OCI-LY3 (cell line): ENCODE data around the gene SEMA6A.

Experiments
- CTCF ChIP-seq: fragments of 200-600, 300-600 bp; sonication (generic); IDR thresholded peaks from 2 replicates; pipeline ENCODE4 v1.5.1; 2014; ENCODE audit warnings: antibody characterized with exemption, low read length, low read depth
- EZH2phosphoT487 ChIP-seq: fragments of 200-600 bp; shearing (Covaris generic); IDR thresholded peaks from 2 replicates; pipeline ENCODE4 v1.6.1; 2018; ENCODE audit warnings: antibody characterized with exemption, mixed run types, low read depth

- TF ChIP-seq EZH2phosphoT487 = no peak
- TF ChIP-seq CTCF = no peak
Observed at GRCh38 chr5:116583862-116584222, 9.2 kb upstream of the SEMA6A start.
